Tibial nerve (tissue), 4 donors: ENCODE results near the gene NR2F1. TPM values are rescaled to one million over a fixed set of nuclear protein-coding genes. Genes with fewer than 3 reads are reported as not detected.
A peak's percentile ranks its signal among the peaks of the same experiment; 100 is the strongest.

Experiments used
- DNase-seq, 2 donors: peaks; one replicate each; pipeline ENCODE4 v3.0.0-alpha.2; 2019; ENCODE audit warnings: low spot score in 2 of 2
- H3K27ac ChIP-seq, 4 donors: fragments of 200-600 bp; sonication (generic) in 3 of 4; one replicate each; pipeline ENCODE4 v1.5.1; 2017 to 2019; ENCODE audit warnings: mild to moderate bottlenecking in 1 of 4
- H3K27me3 ChIP-seq, 2 donors: fragments of 200-600 bp; sonication (generic) in 1 of 2; one replicate each; pipeline versions ENCODE4 v1.5.1 to v1.6.0; 2017 to 2019
- H3K36me3 ChIP-seq, 3 donors: fragments of 200-600 bp; sonication (generic); one replicate each; pipeline ENCODE4 v1.5.1; 2018 to 2019
- H3K4me1 ChIP-seq, 4 donors: fragments of 200-600 bp; sonication (generic) in 3 of 4; one replicate each; pipeline ENCODE4 v1.5.1; 2017 to 2019
- H3K4me3 ChIP-seq, 4 donors: fragments of 200-600 bp; sonication (generic) in 3 of 4; one replicate each; pipeline ENCODE4 v1.5.1; 2017 to 2019; ENCODE audit warnings: mild to moderate bottlenecking in 1 of 4, moderate library complexity in 1 of 4
- H3K9me3 ChIP-seq, 4 donors: fragments of 200-600 bp; sonication (generic) in 3 of 4; one replicate each; pipeline ENCODE4 v1.5.1; 2017 to 2019
- EP300 ChIP-seq, 2 donors: sonication (generic); formaldehyde crosslinking; IDR thresholded peaks; one replicate each; pipeline ENCODE4 v1.6.1; 2017; ENCODE audit warnings: antibody characterized with exemption in 2 of 2, mild to moderate bottlenecking in 1 of 2
- POLR2A ChIP-seq, 2 donors: fragments of 450-650 bp; IDR thresholded peaks; one replicate each; pipeline ENCODE4 v1.6.1; 2017; ENCODE audit warnings: antibody characterized with exemption in 2 of 2, mild to moderate bottlenecking in 2 of 2, moderate library complexity in 2 of 2
- WGBS, 2 donors: methylation state at CpG; one replicate each; pipeline ENCODE4 v1.1.5; 2018; 5-methylcytosine and 5-hydroxymethylcytosine counted together
- total RNA-seq, 4 donors: library from RNA; depleted of rRNA; stranded (reverse); fragments of >200 nt; gene quantifications; one replicate each; pipeline ENCODE4 v1.1.0, GENCODE V29; 2016
- TF ChIP-seq, protein P1 (sequence below), 5 experiments: fragments of 200-600 bp in 3 of 5; fragments of 450-650 bp in 2 of 5; sonication (generic) in 3 of 5; IDR thresholded peaks; one replicate each; pipeline ENCODE4 v1.5.1; 2016 to 2019; ENCODE audit warnings: antibody characterized with exemption in 5 of 5, mild to moderate bottlenecking in 3 of 5, moderate library complexity in 2 of 5

The NR2F1 gene
- total RNA-seq, 4 donors from 2014 or later, result 64.9 to 81.3 (median 67.6) TPM

DNA sequence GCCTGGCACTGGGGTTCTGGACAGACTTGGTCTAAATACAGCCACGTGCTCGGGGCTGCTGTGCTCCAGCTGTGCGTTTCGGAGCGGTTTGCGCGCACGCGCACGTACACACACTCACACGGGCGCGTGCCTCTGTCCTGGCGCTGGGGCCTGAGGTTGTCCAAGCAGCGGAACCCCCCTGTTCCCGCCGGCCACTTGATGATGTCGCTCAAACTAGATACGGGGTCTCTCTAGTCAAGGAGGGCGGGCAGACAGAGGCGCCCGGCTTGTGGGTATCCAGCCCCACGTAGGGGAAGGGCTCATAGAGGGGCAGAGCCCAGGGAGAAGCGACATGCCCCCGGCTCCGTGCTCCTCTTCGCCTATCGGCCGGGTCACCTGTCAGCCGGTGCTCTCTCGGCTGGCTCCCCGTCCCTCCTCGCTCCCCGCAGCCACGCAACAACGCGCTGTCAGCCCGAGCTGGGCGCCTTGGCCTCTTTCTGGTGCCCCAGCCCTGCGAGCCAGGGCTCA lies 10.9 kb upstream of the NR2F1 start:
- WGBS, 2 donors, result 60 to 76% methylated on average over 18 to 40 of the region's 40 CpGs
- peaks cover 0 to 30% (median 0%) of the 10 kb centered on the region in 3 donors for H3K36me3 ChIP-seq
- TF ChIP-seq POLR2A (IDR thresholded peaks at IDR 0.05) (no peak), EP300 (IDR thresholded peaks at IDR 0.05) (no peak)
- TF ChIP-seq, protein P1, sequence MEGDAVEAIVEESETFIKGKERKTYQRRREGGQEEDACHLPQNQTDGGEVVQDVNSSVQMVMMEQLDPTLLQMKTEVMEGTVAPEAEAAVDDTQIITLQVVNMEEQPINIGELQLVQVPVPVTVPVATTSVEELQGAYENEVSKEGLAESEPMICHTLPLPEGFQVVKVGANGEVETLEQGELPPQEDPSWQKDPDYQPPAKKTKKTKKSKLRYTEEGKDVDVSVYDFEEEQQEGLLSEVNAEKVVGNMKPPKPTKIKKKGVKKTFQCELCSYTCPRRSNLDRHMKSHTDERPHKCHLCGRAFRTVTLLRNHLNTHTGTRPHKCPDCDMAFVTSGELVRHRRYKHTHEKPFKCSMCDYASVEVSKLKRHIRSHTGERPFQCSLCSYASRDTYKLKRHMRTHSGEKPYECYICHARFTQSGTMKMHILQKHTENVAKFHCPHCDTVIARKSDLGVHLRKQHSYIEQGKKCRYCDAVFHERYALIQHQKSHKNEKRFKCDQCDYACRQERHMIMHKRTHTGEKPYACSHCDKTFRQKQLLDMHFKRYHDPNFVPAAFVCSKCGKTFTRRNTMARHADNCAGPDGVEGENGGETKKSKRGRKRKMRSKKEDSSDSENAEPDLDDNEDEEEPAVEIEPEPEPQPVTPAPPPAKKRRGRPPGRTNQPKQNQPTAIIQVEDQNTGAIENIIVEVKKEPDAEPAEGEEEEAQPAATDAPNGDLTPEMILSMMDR (IDR thresholded peaks at IDR 0.05), result no peak
- H3K4me1 ChIP-seq, result peaks cover 0 to 69% (median 18%) of the 10 kb centered on the region in 4 donors
- H3K27ac ChIP-seq, result peak overlapping the region in 3 of 4 donors; percentile 48 to 95 (median 60)
- H3K4me3 ChIP-seq, result peak overlapping the region in 2 of 4 donors; percentile 21 to 36
- DNase-seq, result no peak
- H3K9me3 ChIP-seq, result peaks cover 0 to 2% (median 0%) of the 10 kb centered on the region in 4 donors
- no peaks in the 10 kb centered on the region for H3K27me3 ChIP-seq

DNA sequence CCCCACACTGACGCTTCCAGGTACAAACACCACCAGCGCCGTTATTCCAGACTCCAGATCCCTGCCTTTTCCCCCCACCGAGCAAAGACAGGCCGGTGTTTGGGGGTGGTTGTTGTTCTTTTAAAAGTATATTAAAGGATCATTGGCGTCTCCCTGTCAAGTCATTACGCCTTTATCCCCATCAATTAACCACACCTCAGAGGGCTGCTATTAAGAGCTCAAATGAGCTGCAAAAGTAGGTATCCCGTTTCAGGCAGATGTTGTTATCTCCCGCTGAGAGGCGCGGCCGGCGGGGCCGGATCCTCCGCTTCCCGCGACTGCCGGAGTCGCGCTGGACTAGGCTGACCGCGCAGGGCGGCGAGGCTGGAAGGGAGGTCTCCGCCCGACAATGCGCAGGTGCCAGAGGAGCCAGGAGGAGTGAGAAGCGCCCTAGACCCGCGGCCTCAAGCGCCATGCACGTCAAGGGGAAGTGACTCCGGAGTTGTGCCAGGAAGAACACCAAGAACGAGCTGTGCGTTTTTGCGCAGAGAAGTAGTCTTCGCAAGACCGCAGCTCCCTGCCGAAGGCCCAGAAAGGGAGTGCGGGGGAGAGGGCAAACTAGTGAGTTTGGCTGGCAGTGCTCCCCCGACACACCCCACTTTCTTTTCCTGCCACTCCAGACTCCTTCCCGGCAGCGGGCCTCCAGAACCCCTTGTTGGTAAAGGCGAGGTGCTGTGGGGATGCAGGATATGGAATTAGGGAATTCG lies 10.2 kb upstream of the NR2F1 start:
- WGBS, 2 donors, result 56 to 58% methylated on average over 45 of the region's 45 CpGs
- Histone ChIP-seq H3K27me3 (no peaks in the 10 kb centered on the region), H3K36me3 (peaks cover 0 to 30% (median 0%) of the 10 kb centered on the region in 3 donors), H3K4me1 (peaks cover 0 to 69% (median 14%) of the 10 kb centered on the region in 4 donors), H3K27ac (peak overlapping the region; percentile 21 to 95 (median 54)), H3K4me3 (peak overlapping the region in 2 of 4 donors; percentile 21 to 36), H3K9me3 (peaks cover 0 to 2% (median 0%) of the 10 kb centered on the region in 4 donors)
- TF ChIP-seq EP300 (IDR thresholded peaks at IDR 0.05), result no peak
- TF ChIP-seq, protein P1 (IDR thresholded peaks at IDR 0.05), result no peak
- no peak for TF ChIP-seq POLR2A (IDR thresholded peaks at IDR 0.05)
- no peak for DNase-seq

DNA sequence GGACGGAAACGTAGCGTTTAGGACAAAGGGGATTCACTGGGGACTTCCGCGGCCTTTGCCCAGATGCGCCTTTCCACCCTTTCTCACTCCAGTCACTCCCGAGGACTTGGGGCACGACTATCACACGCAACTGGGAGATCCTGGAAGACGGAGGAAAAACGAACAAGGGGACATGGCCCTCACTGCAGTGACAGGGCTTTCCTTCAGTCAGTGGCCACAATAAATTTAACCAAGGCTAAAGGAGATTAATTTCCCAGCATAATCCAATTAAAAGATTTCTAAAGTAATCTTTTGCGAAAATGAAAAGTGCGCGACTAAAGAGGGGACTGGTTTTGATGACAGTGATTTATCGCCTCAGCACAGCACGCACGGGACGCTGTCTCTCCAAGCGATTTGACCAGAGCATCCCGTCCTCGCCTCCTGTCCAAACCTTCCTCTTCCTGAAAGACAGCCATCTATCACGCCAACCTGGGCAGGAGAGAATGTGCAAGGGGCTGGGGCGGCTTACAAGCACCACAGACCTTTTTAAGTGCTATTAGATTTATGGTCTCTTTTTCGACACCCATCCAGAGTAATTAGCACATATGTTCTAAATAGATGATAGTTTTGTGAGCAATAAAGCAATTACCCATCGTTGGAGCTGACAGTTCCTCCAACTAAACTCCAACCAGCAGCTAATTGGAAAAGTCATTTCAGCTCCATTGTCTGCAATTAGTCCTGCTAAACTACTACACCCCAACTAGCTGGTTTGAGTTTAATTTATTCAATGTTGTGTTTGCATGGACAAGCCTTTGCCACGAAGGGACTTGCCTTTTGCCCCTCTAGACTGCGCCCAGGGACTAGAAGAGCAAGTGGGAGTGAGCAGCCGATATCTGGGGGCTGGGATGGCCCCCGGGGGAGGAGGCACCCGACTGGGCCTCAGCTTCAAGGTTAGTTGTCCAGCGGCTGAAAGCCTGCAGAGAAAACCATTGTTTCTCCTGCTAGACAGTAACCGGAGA lies 9.4 kb upstream of the NR2F1 start:
- H3K4me3 ChIP-seq, result peak overlapping the region; percentile 16 to 36 (median 22)
- peaks cover 0 to 2% (median 0%) of the 10 kb centered on the region in 4 donors for H3K9me3 ChIP-seq
- 63 to 72% methylated on average over 32 of the region's 32 CpGs for WGBS, 2 donors
- no peak for TF ChIP-seq EP300 (IDR thresholded peaks at IDR 0.05)
- no peak for TF ChIP-seq POLR2A (IDR thresholded peaks at IDR 0.05)
- TF ChIP-seq, protein P1 (IDR thresholded peaks at IDR 0.05), result no peak
- no peak for DNase-seq
- H3K4me1 ChIP-seq, result peaks cover 0 to 74% (median 11%) of the 10 kb centered on the region in 4 donors
- H3K27me3 ChIP-seq, result no peaks in the 10 kb centered on the region
- H3K27ac ChIP-seq, result peak overlapping the region; percentile 71 to 99 (median 92)
- H3K36me3 ChIP-seq, result peaks cover 0 to 30% (median 0%) of the 10 kb centered on the region in 3 donors

DNA sequence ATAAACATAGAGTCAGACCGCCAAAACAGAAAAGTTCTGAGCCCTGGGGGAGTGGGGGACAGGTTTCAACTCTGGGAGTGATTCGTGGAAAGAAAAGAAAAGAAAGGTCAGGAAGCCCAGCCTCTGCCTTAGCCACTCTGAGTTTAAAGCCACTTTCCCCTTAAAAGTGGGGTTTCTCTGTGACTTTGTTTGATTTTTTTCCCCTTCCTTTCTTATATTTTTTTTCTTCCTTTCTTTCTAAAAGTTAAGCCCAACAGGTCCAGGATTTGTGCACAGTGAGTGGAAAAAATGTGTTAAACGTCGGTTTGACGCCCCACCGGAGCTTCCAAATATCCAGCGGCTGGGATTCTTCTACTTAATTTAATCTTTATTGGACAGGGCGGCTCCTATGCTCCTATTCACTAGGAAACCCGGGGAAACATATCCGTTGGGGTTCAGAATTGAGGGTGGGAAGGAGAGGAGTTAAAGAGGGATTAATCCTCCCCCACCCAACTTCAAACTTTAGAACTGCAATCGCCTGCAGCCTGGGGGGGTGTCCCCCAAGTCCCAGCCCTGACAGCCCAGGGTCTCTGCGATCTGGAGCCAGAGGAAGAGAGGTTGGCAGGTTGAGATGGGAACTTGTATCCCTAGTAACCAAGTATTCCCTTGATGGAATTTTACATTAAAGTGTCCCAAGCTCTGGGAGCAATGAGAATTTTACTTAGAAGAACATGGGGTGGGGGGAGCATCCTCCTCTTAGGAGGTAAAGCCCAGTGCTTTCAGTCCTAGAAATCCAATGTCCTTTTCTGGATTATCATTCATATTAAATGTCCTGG lies 8.3 kb upstream of the NR2F1 start:
- no peak for DNase-seq
- Histone ChIP-seq H3K4me1 (peaks cover 0 to 76% (median 11%) of the 10 kb centered on the region in 4 donors), H3K4me3 (peak overlapping the region; percentile 11 to 31 (median 20)), H3K36me3 (peaks cover 0 to 30% (median 0%) of the 10 kb centered on the region in 3 donors), H3K27me3 (no peaks in the 10 kb centered on the region), H3K9me3 (peaks cover 0 to 2% (median 0%) of the 10 kb centered on the region in 4 donors), H3K27ac (peak overlapping the region; percentile 71 to 99 (median 92))
- no peak for TF ChIP-seq EP300 (IDR thresholded peaks at IDR 0.05)
- TF ChIP-seq, protein P1 (IDR thresholded peaks at IDR 0.05), result no peak
- TF ChIP-seq POLR2A (IDR thresholded peaks at IDR 0.05), result no peak
- WGBS, 2 donors, result 21 to 22% methylated on average over 12 of the region's 12 CpGs
